ENCODE data around the gene H2BW1.
"Not testable (repeated sequence)": the region's sequence is repeated elsewhere in the genome, so short reads cannot be mapped to it uniquely, and the experiment has no call there.

The H2BW1 gene, protein sequence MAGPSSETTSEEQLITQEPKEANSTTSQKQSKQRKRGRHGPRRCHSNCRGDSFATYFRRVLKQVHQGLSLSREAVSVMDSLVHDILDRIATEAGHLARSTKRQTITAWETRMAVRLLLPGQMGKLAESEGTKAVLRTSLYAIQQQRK

DNA sequence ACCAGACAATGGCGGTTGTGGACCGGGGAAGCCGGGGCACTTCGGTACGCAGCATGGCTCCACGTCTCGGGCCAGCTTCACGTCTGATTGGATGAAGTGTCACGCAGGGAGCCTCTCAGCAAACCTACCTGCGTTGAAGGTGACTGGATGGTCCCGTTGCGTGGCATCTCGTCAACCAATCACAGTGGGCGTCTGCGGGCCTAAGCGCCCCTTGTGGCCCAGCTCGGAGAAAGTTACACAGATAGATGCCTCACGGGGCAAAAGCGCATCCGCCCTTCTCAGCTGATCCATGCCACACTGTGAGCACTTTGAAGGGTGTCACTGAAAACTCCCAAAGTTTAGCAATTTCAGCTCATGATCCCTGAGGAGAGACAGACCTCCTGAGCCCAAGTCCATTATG, at the start of gene H2BW1:
TSS of gene H2BW1 (minus strand) at position 103 of the 400 bp plus-strand sequence. CDS start 132 bp downstream, outside the sequence.
- no peak for DNase-seq

DNA sequence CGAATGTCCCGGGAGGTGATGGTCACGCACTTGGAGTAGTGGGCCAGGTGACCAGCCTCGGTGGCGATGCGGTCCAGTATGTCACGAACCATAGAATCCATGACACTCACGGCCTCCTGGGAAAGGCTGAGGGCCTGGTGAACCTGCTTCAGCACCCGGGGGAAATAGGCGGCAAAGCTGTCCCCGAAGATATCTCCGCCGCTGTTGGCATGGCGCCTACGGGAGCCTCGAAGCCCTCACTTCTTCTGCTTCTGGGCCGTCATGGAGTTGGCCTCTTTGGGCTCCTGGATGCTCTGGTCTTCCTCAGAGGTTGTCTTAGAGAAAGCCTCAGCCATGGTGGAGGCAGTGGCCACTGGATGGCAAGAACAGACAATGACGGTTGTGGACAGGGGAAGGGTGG, 49.1 kb upstream of the H2BW1 start:
- not testable (repeated sequence) for DNase-seq

DNA sequence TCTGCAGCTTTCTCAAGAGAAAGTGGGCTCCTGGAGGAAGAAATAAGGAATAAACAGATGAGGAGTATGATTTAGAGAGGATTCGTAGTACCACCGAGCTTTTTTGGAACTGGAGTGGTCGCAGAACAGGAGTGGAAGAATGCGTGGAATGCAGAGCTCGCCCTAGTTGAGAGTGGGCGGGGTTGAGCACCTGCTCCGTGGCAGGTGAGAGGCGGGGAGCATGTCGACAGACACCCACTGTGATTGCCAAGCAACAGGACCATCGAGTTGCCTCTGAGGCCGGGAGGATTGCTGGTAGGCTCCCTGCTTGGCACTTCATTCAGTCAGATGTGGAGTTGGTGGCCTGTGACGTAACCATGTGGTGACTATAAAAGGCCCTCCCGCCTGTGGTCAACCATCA, 41.4 kb upstream of the H2BW1 start:
- DNase-seq, result not testable (repeated sequence)

DNA sequence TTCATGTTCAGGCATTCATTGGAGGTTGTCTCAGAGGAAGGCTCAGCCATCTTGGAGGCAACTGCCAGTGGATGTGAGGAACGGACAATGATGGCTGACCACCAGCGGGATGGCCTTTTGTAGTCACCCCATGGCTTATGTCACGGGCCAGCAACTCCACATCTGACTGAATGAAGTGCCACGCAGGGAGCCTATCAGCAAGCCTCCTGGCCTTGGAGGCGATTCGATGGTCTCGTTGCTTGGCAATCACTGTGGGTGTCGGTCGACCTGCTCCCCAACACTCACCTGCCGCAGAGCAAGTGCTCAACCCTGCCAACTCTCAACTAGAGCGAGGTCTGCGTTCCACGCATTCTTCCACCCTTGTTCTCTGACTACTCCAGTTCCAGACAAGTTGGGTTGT, 33.7 kb upstream of the H2BW1 start:
- DNase-seq, result no peak

DNA sequence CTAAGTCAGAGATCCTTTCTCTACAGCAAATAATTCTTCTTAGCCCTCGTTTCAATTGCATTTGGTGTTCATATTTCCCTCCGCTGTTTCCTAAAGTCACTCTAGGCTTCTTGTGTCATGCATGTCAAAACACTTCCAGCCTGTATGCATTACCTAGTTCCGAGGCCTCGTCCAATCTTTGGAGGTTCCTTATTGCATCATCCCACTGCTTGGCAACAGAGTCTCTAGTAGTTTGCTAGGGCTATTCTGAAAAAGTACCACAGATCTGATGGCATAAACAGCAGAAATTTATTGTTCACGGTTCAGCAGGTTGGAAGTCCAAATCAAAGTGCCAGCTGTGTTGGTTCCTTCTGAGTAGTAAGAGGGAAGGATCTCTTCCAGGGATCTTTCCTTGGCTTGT, 32.1 kb upstream of the H2BW1 start:
- DNase-seq, result no peak

DNA sequence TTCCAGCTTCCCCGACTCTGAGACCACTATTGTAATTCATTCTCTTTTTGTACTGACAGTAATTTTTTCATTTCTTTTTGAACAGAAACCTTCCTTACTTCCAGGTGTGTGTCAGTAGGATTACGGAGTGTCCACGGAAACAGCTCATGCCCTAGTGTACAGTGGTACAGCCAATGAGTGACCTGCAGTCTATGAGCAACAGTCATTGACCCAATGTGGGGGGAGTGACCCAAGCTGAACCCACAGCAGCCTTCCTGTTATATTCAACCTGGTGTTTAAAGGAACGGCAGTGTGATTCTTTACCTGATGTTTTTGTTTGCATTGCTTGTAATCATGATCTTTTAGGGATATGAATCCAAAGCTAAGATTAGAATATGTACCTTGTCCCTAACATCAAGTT, 27.5 kb upstream of the H2BW1 start:
- no peak for DNase-seq

DNA sequence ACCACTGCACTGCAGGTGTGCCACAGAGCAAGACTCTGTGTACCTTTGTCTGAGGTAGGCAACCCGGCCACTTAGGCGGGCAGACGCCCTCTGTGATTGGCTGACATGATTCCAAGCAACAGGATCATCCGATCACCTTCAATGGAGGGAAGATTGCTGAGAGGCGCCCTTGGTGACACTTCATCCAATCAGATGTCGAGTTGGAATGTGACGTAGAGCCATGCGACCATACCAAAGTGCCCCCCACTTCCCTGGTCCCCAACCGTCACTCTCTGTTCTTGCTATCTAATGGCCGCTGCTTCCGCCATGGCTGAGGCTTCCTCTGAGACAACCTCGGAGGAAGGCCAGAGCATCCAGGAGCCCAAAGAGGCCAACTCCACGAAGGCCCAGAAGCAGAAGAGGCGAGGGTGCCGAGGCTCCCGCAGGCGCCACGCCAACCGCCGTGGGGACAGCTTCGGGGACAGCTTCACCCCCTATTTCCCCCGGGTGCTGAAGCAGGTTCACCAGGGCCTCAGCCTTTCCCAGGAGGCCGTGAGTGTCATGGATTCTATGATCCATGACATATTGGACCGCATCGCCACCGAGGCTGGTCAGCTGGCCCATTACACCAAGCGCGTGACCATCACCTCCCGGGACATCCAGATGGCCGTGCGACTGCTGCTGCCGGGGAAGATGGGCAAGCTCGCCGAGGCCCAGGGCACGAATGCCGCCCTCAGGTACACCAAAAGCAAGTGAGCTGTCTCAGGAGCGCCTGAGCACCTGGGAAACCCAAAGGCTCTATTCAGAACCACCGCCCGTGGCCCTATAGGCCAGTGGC, 26.4 kb upstream of the H2BW1 start, which contains the start of gene H2BW2:
TSS of gene H2BW2 (plus strand) at position 268 of the 817 bp plus-strand sequence. CDS start at position 307, 39 bp downstream.
- no peak for DNase-seq

DNA sequence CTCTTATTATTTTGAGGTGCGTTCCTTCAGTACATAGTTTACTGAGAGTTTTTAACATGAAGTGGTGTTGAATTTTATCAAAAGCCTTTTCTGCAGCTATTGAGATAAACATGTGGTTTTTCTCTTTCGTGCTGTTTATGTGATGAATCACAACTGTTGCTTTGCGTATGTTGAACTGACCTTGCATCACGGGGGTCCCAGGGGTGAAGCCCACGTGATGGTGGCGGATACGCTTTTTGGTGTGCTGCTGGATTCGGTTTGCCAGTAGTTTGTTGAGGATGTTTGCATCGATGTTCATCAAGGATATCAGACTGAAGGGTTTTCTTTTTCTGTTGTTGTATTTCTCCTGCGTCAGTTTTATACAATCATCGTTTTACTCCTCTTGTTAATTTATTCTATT, 4.6 kb upstream of the H2BW1 start:
- DNase-seq, result no peak

DNA sequence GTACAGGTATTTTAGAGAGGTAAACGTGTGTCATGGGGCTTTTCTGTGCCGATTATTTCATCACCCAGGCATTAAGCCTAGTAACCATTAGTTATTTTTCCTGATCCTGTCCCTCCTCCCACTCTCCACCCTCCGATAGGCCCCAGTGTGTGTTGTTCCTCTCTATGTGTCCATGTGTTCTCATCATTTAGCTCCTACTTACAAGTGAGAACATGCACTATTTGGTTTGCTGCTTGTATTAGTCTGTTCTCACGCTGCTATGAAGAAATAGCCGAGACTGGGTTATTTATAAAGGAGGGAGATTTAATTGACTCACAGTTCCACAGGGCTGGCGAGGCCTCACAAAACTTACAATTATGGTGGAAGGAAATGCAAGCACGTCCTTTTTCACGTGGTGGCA, 2.1 kb upstream of the H2BW1 start:
- not testable (repeated sequence) for DNase-seq

DNA sequence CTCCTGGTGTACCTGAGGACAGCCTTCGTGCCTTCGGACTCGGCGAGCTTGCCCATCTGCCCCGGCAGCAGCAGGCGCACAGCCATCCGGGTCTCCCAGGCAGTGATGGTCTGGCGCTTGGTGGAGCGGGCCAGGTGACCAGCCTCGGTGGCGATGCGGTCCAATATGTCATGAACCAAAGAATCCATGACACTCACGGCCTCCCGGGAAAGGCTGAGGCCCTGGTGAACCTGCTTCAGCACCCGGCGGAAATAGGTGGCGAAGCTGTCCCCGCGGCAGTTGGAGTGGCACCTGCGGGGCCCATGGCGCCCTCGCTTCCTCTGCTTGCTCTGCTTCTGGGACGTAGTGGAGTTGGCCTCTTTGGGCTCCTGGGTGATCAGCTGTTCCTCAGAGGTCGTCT, 350 bp downstream of the H2BW1 start:
- DNase-seq, result no peak

DNA sequence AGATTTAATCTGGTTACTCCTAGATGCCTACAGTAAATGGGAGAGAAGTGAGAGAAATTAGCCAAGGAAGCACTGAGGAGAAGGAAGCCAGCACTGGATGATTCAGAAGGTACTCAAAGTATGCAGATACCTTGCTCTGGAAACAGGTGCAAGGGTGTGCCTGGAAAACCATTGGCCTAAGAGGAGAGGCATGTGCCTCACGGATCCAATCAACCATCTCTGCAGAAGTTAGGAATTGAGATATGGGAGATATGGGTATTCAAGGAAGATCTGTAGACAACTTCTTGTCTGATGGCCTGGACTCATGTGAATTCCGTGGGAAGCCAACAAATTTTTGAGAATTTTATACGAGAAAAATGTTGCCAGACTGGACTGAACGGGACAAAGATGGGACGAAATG, 4.7 kb downstream of the H2BW1 start:
- DNase-seq, result no peak

DNA sequence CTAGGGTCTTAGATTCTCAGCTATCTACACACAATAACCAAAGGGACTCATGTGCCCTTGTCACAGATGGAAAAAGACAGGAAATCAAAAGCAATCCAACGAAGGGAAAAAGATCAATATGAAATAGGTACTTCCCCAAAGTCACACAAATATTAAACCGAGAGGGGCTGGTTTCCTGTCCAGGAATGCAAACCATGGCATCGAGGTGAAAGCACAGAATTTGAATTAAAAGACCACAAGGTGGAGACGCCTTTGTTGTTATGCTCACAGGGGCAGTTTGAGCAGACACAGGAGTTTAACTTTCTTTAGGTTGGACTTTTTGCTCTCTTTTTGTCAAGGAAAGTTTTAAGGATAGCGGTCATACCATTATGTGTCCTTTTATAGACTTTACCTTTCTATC, 14.3 kb downstream of the H2BW1 start:
- no peak for DNase-seq

DNA sequence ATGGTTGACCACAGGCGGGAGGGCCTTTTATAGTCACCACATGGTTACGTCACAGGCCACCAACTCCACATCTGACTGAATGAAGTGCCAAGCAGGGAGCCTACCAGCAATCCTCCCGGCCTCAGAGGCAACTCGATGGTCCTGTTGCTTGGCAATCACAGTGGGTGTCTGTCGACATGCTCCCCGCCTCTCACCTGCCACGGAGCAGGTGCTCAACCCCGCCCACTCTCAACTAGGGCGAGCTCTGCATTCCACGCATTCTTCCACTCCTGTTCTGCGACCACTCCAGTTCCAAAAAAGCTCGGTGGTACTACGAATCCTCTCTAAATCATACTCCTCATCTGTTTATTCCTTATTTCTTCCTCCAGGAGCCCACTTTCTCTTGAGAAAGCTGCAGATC, 30.0 kb downstream of the H2BW1 start:
- not testable (repeated sequence) for DNase-seq

DNA sequence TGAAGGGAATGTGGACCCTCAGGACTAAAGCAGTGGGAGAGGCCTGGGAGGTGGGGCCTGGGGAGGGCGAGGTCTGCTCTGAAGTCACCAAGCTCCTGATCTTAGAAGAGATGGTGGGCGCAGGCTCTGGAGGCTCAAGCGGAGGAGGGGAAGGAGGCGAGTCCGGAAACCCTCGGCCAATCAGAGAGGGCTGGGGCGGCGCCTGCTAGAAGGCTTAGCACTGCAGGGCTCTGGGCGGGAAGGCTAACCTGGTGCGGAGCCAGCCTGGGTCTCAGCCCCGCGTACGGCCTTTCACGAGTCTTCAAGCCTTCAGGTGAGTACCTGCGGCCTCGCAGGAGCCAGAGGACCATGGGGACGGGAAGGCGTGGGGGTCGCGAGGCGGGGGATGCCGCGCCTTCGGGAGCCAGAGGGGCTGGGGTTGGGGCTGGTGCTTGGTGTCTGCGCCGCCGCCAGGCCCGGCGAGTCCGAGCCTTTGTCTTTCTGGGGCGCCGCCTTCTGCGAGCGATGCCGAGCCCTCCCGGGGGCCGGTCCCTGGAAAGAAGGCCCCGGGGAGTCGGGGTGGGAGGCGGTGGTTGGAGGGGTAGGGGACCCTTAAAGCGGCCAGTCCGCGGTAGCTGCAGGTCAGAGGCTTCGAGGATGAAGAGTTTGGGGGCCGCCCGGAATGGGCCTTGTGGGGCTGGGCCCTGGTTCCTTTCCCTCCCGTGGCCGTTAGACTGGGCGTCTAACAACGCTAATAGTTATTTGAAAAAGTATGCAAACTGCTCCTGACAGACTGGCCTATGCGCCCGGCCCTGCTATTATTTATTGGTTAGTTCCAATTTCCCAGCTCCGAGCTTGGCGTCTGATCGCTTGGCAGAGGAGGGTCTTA, 50.9 kb downstream of the H2BW1 start, which contains the start of gene TMSB15B:
TSS of gene TMSB15B (plus strand) at position 217 of the 868 bp plus-strand sequence.
- not testable (repeated sequence) for DNase-seq
